ENCODE data around the gene NOP10. TPM values are rescaled to one million over a fixed set of nuclear protein-coding genes. Genes with fewer than 3 reads are reported as not detected.

NOP10 gene
- total and polyA plus RNA-seq, 2 of the 8 experiments (the other 6 are each of a cell fraction or from before 2014, with no cell fraction given) = 285 to 981 TPM

DNA sequence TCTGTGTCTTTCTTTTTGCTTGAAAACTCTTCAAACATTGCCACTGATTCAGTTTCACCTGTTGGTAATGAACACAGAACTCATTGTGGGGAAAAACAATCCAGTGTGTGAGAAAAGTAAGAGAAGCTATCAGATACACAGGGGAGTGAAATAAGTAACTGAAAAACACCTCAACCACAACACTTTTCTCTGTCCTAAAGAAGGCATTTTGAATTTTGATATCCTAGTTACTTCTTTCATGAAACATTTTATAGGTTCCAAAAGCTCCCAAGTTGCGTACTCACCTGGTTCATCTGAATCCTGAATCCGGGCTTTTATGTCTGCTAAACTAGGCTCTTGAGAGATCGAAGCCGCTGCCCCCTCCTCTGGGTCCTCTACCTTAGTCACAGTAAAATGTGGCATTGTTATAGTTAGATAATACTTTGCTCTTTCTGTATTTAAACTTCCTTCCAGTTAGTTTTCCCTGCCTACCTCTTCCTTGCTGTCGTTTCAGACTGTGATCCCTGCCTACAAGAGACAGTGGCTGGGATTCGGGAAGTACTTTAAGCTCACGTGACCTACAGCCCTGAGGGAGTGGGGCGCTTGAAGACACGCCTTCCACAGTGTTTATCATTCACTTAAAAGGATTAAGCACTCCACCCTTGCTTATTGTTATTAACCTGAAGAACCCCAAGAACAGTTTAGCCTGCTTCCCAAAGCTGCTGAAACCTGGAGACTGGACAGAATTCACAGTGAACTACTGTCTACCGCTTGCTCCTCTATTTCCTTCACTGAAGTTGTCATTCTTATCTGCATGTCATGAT, 24.5 kb downstream of the NOP10 start (continued):
- TF ChIP-seq, protein P1, sequence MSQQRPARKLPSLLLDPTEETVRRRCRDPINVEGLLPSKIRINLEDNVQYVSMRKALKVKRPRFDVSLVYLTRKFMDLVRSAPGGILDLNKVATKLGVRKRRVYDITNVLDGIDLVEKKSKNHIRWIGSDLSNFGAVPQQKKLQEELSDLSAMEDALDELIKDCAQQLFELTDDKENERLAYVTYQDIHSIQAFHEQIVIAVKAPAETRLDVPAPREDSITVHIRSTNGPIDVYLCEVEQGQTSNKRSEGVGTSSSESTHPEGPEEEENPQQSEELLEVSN (IDR thresholded peaks at IDR 0.05) = no peak
- no peak for TF ChIP-seq EGR1 (IDR thresholded peaks at IDR 0.05; ENCODE audit: borderline replicate concordance, low read depth, low read length)
- no peak for TF ChIP-seq RNF2 (IDR thresholded peaks at IDR 0.05; ENCODE audit: borderline replicate concordance, low read depth, low read length, missing control alignments, poor library complexity, severe bottlenecking)
- no peak for TF ChIP-seq CBX5 (IDR thresholded peaks at IDR 0.05; ENCODE audit: low read depth, low read length)
- TF ChIP-seq KDM5A (IDR thresholded peaks at IDR 0.05; ENCODE audit: low read length) = no peak
- TF ChIP-seq, protein P2, sequence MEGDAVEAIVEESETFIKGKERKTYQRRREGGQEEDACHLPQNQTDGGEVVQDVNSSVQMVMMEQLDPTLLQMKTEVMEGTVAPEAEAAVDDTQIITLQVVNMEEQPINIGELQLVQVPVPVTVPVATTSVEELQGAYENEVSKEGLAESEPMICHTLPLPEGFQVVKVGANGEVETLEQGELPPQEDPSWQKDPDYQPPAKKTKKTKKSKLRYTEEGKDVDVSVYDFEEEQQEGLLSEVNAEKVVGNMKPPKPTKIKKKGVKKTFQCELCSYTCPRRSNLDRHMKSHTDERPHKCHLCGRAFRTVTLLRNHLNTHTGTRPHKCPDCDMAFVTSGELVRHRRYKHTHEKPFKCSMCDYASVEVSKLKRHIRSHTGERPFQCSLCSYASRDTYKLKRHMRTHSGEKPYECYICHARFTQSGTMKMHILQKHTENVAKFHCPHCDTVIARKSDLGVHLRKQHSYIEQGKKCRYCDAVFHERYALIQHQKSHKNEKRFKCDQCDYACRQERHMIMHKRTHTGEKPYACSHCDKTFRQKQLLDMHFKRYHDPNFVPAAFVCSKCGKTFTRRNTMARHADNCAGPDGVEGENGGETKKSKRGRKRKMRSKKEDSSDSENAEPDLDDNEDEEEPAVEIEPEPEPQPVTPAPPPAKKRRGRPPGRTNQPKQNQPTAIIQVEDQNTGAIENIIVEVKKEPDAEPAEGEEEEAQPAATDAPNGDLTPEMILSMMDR (IDR thresholded peaks at IDR 0.05; ENCODE audit: control extremely low read depth in 1 of 3, insufficient read depth in 1 of 3, low read depth in 1 of 3, low read length in 3 of 3) = no peak
- TF ChIP-seq SRF (IDR thresholded peaks at IDR 0.05; ENCODE audit: low read depth, low read length) = no peak
- no peak for TF ChIP-seq RAD21 (IDR thresholded peaks at IDR 0.05 in 1 of 2, conservative IDR thresholded peaks at IDR 0.05 in 1 of 2; ENCODE audit: low read depth in 2 of 2, low read length in 2 of 2)
- TF ChIP-seq RXRA (IDR thresholded peaks at IDR 0.05; ENCODE audit: insufficient read depth, low read depth, low read length) = no peak

All from H1 (cell line).